Jurkat, Clone E6-1 (cell line): Measurements from ENCODE around the gene TFAP2E.

ENCODE experiments used
- DNase-seq: peaks from one replicate; pipeline ENCODE4 v3.0.0-alpha.2; 2011; ENCODE audit warnings: low read depth, low spot score
- H3K4me3 ChIP-seq: 2 replicates; pipeline ENCODE4 v1.5.1; 2011; ENCODE audit warnings: mild to moderate bottlenecking, low read length, control low read depth, moderate library complexity

Gene TFAP2E

GRCh38 chr1:35555601-35556477 lies 17.3 kb upstream of the TFAP2E start:
- DNase-seq, result no peak

GRCh38 chr1:35556484-35557117 lies 16.5 kb upstream of the TFAP2E start:
- peak overlapping the region; percentile 85 for H3K4me3 ChIP-seq
- DNase-seq, result no peak

More at GRCh38 chr1:35555601-35556477, 17.3 kb upstream of the TFAP2E start:
- H3K4me3 ChIP-seq, result peak overlapping the region; percentile 85

DNA sequence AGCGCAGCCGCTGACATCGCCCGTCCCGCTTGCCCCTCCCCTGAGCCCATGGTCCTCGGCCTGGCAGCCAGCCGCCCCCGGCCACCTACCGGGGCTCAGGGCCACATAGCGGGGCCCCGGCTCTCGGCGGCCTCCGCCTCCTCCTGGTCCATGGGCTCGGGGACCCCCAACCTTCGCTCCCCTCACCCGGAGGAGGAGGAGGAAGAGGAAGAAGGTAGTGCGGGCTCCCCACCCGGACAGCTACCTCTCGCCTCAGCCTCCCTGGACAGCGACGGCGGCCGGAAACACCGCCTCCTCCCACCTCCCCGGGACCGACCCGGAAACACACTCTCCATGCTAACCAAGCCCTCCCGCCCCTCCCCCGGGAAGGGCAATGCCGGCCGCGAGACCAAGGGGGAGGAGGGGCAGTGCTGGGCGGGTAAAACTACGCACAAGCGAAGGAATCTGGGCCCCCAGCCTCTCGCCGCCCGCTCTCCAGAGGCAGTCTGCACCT lies 15.9 kb upstream of the TFAP2E start, which contains the start of gene KIAA0319L:
Gene KIAA0319L (minus strand): TSS at position 286 of the 493 bp plus-strand sequence. CDS start 2,912 bp downstream, outside the sequence.
- peak; percentile 39 for DNase-seq

DNA sequence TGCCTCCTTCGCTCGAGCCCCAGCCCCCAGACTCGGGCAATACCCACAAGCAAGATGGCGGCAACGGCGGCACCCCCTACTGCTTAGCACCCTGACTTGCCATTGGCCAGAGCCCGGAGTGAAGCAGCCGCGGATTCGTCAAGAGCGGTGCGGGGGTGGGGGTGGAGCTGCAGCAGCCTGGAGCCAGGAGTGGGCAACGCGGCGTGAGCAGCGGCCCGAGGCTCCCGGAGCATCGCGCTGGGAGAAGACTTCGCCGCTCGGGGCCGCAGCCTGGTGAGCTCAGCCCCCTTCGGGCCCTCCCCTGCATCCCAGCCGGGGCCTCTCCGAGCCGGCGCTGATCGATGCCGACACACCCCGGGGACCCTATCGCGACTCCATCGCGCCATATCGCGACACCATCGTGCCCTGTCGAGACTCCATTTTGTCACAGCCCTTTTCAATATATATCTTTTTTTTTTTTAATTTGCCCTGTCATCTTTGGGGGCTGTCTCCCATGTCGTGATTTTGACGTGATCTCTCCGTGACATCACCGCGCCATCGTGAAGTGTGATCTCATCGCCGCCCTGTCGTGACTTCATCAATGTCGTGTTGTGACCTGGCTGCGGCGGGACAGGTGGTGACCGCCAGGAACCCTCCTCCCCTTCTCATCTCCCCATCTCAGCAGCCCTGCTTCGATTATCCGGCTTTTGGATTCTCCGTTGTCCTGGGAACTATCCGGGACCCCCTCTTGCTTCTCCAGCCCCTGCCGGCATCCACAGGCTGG lies 15.3 kb upstream of the TFAP2E start, which contains the start of gene NCDN:
Gene NCDN (plus strand): TSS at position 189 of the 763 bp plus-strand sequence. CDS start 392 bp downstream, at position 581.
- DNase-seq, result peak; percentile 94
- H3K4me3 ChIP-seq, result peak within 1 kb of the TSS; percentile 85

More for the DNA sequence above, 15.9 kb upstream of the TFAP2E start, which contains the start of gene KIAA0319L:
- peak within 1 kb of the TSS; percentile 85 for H3K4me3 ChIP-seq

- no peak for DNase-seq
- H3K4me3 ChIP-seq, result peak overlapping the region; percentile 85
Observed at GRCh38 chr1:35558374-35559316, 14.5 kb upstream of the TFAP2E start.

DNA sequence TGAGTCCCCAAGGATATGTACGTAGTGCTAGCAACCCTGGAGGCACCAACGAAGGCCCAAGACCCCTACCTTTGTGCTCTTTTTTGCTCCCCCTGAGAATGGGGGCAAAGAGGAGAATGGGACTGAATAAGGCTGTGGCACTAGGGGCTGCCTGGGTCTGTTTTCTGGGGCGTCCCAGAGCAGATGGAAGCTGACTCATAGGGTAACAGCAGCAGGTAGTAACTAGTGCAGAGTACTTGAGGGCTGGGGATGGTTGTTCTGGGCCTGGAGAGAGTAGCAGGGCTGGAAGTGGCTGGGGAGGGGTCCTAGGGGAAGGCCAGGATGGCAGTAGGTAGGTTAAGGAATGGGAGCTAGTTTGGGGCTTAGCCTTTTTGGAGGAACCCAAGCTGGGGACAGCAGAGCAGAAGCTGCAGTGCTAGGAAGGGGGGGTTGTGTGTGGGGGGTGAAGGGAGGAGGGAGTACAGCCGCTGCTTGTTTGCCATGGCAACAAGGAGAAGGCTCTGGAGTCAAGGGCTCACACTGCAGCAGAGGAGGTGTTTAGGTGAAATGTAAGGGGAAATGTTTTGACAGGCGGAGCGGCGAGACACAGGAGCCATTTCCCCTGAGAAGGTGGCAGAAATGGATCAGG lies 13.7 kb upstream of the TFAP2E start:
- no peak for DNase-seq
- no peak overlapping the region for H3K4me3 ChIP-seq

DNA sequence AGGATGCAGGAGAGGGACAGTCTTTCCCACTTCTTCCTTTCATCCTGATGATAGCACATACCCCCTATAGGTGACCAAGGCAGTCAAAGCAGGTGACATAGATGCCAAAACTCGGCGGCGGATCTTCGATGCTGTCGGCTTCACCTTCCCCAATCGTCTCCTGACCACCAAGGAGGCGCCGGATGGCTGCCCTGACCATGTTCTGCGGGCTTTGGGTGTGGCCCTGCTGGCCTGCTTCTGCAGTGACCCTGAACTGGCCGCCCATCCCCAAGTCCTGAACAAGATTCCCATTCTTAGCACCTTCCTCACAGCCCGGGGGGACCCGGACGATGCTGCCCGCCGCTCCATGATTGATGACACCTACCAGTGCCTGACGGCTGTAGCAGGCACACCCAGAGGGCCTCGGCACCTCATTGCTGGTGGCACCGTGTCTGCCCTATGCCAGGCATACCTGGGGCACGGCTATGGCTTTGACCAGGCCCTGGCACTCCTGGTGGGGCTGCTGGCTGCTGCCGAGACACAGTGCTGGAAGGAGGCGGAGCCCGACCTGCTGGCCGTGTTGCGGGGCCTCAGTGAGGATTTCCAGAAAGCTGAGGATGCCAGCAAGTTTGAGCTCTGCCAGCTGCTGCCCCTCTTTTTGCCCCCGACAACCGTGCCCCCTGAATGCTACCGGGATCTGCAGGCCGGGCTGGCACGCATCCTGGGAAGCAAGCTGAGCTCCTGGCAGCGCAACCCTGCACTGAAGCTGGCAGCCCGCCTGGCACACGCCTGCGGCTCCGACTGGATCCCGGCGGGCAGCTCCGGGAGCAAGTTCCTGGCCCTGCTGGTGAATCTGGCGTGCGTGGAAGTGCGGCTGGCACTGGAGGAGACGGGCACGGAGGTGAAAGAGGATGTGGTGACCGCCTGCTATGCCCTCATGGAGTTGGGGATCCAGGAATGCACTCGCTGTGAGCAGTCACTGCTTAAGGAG lies 12.6 kb upstream of the TFAP2E start:
- no peak for DNase-seq
- H3K4me3 ChIP-seq, result no peak overlapping the region

GRCh38 chr1:35561297-35561971 lies 11.7 kb upstream of the TFAP2E start:
- no peak overlapping the region for H3K4me3 ChIP-seq
- DNase-seq, result no peak

- no peak overlapping the region for H3K4me3 ChIP-seq
- no peak for DNase-seq
Observed at GRCh38 chr1:35561972-35562680, 11.0 kb upstream of the TFAP2E start.

DNA sequence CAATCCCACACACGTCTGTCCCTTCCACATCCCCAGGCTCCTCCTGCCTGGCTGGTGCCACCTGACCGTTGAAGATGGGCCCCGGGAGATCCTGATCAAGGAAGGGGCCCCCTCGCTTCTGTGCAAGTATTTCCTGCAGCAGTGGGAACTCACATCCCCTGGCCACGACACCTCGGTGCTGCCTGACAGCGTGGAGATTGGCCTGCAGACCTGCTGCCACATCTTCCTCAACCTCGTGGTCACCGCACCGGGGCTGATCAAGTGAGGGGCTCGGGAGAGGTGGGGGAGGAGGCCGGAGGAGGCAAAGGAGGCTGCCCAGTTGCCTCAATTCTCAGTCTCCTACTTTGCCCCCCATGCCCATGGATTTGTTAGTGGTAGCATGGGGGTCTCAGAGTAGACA lies 9.9 kb upstream of the TFAP2E start:
- DNase-seq, result no peak

DNA sequence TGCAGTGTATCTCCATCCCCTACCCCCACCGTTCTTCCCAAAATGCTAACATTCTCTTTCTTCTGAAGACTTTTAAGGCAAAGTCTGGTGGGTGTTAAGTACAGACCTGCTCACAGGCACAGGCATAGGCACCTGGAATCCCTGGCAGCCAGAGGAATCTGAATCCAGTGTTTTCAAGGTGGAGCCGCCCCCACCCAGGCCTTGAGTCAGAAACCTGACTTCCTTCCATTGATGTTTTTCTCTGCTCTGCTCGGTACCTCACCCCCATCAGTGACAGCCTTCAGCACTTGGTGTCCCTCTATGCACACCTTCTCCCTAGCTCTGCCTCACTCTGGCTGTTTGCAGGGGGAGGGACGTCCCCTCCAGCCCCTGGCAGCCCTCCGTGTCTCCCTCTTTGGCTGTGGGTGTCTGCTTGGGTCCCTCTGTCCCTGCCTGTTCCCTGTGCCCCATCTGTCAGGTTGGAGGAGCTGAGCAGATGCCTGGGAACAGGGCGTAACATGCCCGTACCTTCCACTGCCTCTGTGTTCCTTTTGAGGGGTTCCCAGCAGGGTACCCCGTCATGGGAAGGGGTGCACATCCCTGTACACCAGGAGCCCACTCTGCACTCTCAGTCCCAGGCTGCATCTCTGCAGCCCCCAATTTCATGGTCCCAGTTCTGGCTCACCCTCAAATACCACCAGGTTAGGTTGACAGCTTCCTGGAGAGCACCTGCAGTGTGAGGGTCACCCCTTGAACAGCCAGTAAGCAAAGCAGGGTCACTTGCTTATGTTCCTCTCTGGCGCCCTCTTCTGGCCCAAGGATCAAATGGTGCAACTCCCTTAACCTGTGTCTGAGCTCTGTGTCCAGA lies 8.9 kb upstream of the TFAP2E start:
- no peak overlapping the region for H3K4me3 ChIP-seq
- DNase-seq, result peak; percentile 71

More for the DNA sequence above, 9.9 kb upstream of the TFAP2E start:
- no peak overlapping the region for H3K4me3 ChIP-seq

- DNase-seq, result no peak
- H3K4me3 ChIP-seq, result no peak overlapping the region
Observed at GRCh38 chr1:35564884-35565741, 8.0 kb upstream of the TFAP2E start.

DNA sequence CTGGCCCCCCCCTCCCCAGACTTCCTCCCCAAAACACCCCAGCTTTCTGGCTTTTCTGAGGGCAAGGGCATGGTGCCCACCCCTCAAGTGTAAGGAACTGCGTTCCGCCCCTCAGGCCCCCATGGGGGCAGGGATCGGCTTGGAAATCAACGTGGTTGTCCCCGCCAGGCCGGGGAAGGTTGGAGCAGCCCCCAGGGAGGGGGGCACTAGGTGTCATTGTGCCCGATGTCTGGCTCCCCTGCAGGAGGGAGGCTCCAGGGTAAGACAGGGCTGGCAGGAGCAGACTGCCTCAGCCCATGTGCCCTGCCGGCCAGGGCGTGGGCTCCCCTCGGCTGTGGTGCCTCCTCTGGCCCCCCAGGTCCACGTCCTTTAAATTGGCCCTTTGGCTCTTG lies 7.4 kb upstream of the TFAP2E start:
- no peak for DNase-seq

More for the DNA sequence above, 7.4 kb upstream of the TFAP2E start:
- no peak overlapping the region for H3K4me3 ChIP-seq
